HFF-Myc (cell line): ENCODE data around the gene SLC12A3.

Experiments used
- DNase-seq: peaks from one replicate; pipeline ENCODE4 v3.0.0-alpha.2; 2011; ENCODE audit warnings: low read depth; ENCODE audit errors: extremely low read depth
- H3K4me3 ChIP-seq: replicated peaks from 2 replicates; pipeline ENCODE4 v1.5.1; 2011; ENCODE audit warnings: low read depth, mild to moderate bottlenecking, control low read depth, low read length
- TF ChIP-seq, protein P1 (sequence below): IDR thresholded peaks from 2 replicates; pipeline ENCODE4 v1.5.1; 2012; ENCODE audit warnings: mild to moderate bottlenecking, low read depth, low read length, control low read depth; ENCODE audit errors: missing control alignments

Gene SLC12A3

DNA sequence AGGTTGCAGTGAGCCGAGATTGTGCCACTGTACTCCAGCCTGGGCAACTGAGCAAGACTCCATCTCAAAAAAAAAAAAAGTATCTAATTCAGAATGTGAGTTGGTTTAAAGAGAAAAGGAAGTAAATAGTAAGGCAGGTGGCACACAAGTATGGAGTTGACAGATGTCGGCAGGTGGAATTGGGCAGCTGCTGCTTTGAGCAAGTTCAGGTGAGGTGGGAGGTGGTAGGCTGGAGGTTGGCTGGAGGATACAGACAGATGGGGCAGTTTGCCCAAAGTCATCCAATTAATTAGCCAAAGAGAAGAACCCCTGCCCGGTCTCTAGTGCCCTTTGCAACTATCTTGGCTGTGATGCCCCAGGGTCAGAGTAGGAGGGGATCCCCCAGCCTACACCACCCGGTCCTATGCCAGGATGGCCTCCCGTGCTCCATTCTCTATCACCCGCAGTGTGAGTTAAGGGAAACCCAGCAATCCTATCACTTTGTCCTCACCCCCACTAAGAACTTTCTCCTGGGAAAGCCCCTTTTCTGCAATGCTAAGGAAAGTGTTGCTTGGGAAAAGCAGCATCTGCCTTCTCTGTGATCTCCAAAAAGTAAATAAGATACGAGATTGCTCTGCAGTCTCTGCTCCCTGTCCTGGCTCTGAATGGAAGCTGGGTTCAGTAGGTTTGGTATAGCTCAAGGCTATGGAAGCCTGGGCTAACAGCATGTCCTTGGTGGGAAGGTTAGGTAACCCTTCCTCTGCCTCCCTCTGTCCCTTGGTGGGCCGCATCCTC is 32.2 kb downstream of the SLC12A3 start:
- TF ChIP-seq, protein P1, sequence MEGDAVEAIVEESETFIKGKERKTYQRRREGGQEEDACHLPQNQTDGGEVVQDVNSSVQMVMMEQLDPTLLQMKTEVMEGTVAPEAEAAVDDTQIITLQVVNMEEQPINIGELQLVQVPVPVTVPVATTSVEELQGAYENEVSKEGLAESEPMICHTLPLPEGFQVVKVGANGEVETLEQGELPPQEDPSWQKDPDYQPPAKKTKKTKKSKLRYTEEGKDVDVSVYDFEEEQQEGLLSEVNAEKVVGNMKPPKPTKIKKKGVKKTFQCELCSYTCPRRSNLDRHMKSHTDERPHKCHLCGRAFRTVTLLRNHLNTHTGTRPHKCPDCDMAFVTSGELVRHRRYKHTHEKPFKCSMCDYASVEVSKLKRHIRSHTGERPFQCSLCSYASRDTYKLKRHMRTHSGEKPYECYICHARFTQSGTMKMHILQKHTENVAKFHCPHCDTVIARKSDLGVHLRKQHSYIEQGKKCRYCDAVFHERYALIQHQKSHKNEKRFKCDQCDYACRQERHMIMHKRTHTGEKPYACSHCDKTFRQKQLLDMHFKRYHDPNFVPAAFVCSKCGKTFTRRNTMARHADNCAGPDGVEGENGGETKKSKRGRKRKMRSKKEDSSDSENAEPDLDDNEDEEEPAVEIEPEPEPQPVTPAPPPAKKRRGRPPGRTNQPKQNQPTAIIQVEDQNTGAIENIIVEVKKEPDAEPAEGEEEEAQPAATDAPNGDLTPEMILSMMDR: no peak
- no peak overlapping the region for H3K4me3 ChIP-seq
- no peak for DNase-seq

DNA sequence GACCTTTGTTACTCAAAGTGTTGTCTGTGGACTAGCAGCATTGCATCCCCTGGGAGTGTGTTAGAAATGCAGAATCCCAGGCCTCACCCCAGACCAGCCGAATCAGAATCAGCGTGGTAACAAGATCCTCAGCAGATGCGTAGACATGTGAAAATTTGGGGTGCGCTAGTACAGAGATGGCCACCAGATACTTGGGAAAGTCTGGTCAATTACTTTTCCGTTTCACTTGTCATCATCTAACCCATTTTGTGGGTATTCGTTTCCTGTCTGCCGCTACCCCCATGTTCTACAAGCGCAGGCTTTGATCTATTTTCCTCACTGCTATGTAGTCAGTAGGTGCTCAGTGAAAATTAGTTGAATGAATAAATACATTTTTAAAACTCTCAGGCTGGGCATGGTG is 33.8 kb downstream of the SLC12A3 start:
- TF ChIP-seq, protein P1: no peak
- DNase-seq: no peak
- no peak overlapping the region for H3K4me3 ChIP-seq

DNA sequence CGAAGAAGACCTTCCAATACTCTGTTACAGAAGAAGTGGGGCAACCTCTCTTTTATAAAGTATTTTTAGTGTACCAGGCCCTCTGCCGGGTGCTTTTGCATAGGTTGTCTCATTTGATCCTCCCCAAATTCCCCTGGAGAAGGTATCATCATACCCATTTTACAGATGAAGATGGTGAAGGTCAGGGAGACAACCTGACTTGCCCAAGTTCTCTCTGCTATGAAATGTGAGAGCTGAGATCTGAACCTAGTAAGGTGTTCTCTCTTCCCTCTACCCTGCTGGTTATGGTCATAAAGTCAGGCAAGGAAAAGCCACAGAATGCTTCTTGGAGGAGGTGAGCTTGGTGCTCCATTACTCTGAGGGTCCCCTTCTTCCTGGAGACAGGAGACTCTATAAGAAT is 38.9 kb downstream of the SLC12A3 start:
- no peak overlapping the region for H3K4me3 ChIP-seq
- DNase-seq: no peak
- TF ChIP-seq, protein P1: no peak

DNA sequence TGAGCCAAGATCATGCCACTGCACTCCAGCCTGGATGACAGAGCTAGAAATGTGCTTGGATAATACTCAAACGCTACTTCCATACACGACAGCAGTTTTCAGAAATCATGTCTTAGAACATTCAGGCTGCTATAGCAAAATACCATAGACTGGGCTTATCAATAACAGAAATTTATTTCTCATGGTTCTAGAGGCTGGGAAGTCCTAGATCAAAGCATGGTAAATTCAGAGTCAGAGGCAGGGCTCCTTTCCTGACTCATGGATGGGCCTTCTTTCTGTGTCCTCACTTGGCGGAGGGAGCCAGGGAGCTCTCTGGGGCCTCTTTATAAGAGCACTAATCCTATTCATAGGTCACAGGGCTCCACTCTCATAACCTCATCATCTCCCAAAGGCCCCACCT is 42.4 kb downstream of the SLC12A3 start:
- no peak overlapping the region for H3K4me3 ChIP-seq
- TF ChIP-seq, protein P1: no peak
- DNase-seq: no peak

- no peak overlapping the region for H3K4me3 ChIP-seq
- TF ChIP-seq, protein P1: no peak
- no peak for DNase-seq
Measured at GRCh38 chr16:56909527-56909979, 44.5 kb downstream of the SLC12A3 start.

DNA sequence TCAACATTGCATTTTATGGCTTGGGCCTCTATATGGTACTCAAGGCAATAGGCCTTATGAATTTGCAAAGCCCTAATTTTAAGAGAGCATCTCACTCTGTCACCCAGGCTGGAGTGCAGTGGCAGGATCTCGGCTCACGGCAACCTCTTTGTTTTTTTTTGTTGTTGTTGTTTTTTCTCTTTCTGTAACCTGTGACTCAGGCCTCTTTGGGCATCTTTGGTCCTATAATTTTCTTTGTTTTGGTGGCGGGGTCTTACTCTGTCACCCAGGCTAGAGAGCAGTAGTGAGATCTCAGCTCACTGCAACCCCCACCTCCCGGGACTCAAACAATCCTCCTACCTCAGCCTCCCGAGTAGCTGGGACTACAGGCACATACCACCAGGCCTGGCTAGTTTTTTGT is 45.1 kb downstream of the SLC12A3 start:
- H3K4me3 ChIP-seq: no peak overlapping the region
- TF ChIP-seq, protein P1: no peak
- DNase-seq: no peak
